Neural progenitor cell (in vitro differentiated cells): Measurements from ENCODE around the gene COG4.

Experiments used
- CTCF ChIP-seq: fragments of 200-600 bp; sonication (generic); IDR thresholded peaks from 2 replicates; pipeline ENCODE4 v1.5.1; 2017; ENCODE audit warnings: antibody characterized with exemption, mild to moderate bottlenecking
- EZH2 ChIP-seq: fragments of 200-600 bp; sonication (generic); IDR thresholded peaks from 2 replicates; pipeline ENCODE4 v1.6.1; 2017; ENCODE audit warnings: antibody characterized with exemption, mild to moderate bottlenecking, moderate library complexity
- EZH2phosphoT487 ChIP-seq: fragments of 200-600 bp; sonication (generic); IDR thresholded peaks from 2 replicates; pipeline ENCODE4 v1.6.1; 2017; ENCODE audit warnings: antibody characterized with exemption

DNA sequence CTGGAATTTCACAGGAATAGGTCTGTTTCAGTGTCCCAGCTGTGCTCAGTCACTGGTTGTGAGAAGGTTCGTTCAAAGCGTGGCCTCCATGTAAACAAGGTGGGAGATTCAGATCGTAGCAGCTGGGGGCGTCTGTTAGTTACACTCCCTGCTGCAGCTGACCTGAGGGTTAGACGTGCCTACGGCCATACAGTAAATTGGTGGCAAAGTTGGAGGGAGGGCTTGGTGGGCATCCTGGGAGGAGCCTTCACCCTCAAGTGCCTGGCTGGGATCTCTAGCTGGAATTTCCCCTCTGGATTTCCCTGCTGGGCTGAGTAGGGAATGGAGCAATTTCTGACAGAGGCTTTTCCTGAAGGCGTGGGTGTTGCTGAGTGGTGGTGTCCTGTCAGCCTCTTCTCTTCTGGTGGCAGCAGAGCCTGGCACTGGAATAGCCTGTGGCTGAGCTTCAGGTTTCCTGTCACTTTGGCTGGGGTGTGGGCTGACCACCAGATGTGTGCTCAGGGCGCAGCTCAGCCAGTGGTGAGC is 62.6 kb downstream of the COG4 start:
- no peak for TF ChIP-seq CTCF
- TF ChIP-seq EZH2phosphoT487, result no peak
- no peak for TF ChIP-seq EZH2
